GM18873 (cell line): ENCODE data around the gene ZBTB21.

Experiments
- ATAC-seq: cut with Tn5 transposase; IDR thresholded peaks from one replicate; pipeline ENCODE4 v1.9.1; 2021; ENCODE audit warnings: mild to moderate bottlenecking, moderate library complexity, moderate number of reproducible peaks; ENCODE audit not compliant: unreplicated experiment, low FRiP score

The ZBTB21 gene

GRCh38 chr21:42040411-42041180 is 30.4 kb upstream of the ZBTB21 start:
- ATAC-seq = no peak

DNA sequence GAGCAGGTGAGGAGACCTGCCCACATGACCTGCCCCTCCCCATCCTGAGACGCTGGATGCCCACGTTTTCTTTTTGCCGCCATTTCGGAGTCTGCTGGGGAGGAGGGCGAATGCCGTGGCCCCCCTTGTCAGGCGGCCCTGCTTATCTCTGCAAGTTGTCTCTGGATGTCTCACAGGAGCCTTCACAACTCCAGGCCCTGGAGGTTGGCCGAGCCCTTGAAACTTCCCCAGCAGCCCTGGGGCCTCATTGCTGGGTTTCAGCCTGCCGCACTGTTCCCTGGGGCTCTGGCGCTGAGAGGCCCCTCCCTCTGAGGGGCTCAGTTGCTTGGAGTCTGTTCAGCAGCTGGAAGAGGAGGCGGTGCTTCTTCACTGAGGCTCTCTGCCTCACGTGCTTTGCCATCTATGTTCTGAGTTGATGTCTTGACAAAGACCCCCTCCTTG is 29.8 kb upstream of the ZBTB21 start:
- ATAC-seq = no peak

- no peak for ATAC-seq
Observed at GRCh38 chr21:42039470-42039901, 29.3 kb upstream of the ZBTB21 start.

DNA sequence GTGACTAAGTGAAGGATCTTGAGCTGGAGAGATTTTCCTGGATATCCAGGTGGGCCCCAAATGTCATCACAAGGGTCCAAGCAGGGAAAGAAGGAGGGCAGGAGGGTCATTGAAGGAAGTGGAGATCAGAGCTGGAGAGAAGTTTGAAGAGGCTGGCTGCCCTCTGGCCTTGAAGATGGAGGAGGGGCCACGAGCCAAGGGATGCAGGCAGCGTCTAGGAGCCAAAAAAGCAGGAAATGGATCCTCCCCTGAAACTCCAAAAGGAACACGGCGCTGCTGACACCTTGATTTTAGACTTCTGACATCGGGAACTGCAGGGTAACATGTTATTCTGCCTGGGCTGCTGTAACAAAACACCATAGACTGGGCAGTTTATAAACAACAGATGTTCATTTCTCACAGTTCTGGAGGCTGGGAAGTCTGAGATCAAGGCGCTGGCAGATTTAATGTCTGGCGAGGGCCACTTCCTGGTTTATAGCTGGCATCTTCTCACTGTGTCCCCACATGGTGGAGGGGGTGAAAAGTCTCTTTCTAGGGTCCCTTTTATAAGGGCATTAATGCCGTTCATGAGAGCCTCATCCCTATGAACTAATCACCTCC is 28.8 kb upstream of the ZBTB21 start:
- ATAC-seq = no peak

DNA sequence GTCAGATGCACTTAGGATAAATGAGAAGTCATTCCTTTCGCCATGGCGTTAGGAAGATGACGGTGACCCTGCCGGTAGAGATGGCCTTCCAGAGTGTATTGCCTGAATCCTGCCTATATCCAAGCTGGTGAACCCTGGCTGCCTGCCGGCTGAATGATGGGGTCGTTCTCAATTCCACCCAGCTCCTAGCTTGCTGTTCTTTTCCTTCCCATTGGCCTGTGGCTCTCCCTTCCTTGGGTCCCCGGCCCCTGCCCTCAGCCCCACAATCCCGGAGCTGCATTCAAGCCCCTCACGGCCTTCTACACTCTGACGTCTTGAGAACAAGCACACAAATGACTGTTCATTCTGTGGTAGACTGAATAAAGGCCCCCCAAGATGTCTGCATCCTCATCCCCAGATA is 28.2 kb upstream of the ZBTB21 start:
- ATAC-seq = no peak

DNA sequence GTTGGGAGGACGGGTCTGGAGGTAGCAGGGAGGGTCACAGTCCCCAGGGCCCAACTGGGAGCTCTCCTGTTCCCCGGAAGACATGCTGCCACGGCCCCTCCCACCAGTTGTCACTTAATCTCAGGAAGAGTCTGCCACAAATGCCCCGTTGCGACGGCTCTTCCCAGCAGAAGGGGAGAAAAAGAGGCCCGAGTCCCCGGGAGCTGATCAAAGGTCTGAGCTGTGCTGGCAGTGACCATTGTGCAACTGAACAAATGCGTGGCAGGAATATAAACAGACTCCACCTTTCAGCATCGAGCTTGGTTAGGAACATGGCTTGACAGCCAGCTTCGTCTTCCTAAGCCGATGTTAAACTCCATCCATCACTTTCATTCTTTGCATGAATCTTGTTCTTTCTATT is 27.8 kb upstream of the ZBTB21 start:
- no peak for ATAC-seq

DNA sequence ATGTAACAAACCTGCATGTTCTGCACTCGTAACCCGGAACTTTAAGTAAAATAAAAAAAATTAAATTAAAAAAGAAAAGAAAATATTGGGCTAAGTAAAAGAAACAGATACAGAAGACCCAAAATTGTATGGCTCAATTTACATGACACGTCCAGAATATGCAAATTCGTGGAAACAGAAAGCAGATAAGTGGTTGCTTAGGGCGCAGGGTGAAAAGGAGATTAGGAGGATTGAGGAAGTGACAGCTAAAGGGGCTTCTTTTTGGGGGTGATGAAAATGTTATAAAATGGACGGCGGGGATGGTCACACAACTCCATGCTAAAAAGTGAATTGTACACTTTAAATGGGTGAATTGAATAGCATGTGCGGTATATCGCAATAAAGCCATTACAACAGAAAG is 27.4 kb upstream of the ZBTB21 start:
- ATAC-seq = no peak

GRCh38 chr21:42036313-42036712 is 26.2 kb upstream of the ZBTB21 start:
- no peak for ATAC-seq

DNA sequence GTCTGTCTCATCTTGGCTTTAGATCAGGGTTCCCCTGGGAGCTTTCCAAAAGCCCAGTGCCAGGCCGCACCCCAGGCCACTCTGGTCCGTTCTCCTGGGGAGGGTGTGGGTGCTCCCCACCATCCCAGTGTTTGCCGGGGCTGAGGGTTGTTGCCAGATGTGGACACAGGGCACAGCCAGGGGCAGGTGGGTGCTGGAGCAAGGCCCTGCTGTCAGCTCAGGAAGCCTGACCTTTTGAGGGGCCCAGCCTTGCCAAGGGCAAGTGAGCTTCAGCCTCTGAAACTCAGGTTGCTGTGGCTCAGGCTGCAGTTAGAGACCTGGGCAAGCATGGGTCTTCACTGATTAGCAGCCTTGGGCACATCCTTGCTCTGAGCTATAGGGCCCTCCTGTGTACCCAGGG is 22.8 kb upstream of the ZBTB21 start:
- no peak for ATAC-seq

DNA sequence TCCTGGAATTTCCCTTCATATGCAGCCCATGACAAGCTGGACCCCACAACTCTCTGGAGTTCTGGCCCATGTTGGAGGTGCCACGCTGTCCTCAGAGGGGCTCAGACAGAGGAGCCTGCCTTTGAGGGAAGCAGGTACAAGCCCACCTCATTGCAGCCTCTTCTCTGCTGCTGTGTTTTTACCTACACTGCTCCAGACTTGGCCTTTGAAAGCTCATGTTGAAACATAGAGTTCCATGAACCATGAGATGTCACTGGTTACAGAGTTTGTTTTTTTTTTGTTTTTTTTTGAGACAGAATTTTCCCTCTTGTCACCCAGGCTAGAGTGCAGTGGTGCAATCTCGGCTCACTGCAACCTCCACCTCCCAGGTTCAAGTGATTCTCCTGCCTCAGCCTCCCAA is 22.1 kb upstream of the ZBTB21 start:
- no peak for ATAC-seq

GRCh38 chr21:42031816-42032215 is 21.7 kb upstream of the ZBTB21 start:
- no peak for ATAC-seq

DNA sequence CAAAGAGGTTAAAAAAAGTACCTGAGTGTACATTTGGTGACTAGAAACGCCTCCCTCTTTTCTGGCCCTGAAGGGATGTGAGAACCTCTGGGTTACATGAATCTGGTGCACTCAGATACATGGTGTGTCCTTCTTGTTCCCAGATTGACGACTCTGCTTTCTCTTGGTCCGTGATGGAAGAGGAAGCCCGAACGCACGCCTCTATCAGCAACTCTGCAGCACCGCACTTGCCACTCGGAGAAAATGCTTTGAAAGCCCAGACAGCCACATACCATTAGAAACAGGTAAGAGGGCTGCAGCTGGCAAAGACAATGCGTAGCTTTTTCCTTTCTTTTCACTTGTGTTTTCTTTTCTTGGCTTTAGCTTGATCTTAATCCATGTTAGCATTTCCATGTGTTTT is 21.1 kb upstream of the ZBTB21 start:
- ATAC-seq = no peak

DNA sequence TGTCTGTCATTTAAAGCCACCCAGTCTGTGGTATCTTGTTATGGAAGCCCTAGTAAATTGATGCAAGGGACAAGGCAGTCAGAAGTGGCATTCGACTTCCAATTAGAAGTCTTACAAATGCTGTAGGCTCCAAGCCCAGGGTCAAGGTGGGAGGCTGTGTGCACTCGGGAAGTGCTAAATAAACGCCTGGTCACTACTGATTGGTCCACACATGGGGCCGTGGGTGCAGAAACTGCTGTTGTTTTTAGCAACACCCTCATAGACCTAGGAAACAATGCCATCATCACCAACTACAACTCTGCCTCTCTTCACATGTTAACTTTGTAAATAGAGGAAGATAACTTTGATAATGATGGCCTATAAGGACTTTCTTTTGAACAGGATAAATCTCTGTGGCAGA is 20.2 kb upstream of the ZBTB21 start:
- ATAC-seq = no peak

DNA sequence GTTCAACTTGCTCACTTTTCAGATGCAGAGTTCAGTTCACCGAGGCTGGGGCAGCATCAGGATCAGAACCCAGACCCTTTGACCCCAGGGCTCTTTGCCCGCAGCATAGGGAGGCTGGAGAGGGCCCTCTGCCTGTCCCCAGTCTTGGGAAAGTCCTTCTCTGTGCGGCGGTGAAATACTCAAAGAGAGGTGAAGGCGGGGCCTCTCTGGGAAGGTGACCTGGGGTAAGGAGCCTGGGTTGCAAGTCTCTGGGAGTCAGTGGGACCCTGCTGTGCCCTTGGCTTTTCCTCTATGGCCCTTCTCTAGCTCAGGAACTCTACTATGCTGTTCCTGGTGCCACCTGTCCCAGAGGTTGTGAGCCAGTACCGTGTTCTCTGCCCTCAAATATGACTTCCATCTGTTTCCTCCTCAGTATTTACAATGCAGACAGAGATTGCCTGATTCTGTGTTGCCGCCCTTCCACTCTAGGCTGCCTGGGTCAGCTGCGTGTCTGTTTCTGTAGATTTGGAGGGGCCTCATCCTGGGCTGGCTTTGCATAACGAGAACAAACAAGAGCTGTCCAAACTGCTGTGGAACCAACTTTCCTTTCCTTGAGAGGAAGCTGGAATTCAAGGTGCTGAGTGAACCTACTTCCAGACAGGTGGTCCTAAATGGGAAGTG is 18.7 kb upstream of the ZBTB21 start:
- no peak for ATAC-seq

DNA sequence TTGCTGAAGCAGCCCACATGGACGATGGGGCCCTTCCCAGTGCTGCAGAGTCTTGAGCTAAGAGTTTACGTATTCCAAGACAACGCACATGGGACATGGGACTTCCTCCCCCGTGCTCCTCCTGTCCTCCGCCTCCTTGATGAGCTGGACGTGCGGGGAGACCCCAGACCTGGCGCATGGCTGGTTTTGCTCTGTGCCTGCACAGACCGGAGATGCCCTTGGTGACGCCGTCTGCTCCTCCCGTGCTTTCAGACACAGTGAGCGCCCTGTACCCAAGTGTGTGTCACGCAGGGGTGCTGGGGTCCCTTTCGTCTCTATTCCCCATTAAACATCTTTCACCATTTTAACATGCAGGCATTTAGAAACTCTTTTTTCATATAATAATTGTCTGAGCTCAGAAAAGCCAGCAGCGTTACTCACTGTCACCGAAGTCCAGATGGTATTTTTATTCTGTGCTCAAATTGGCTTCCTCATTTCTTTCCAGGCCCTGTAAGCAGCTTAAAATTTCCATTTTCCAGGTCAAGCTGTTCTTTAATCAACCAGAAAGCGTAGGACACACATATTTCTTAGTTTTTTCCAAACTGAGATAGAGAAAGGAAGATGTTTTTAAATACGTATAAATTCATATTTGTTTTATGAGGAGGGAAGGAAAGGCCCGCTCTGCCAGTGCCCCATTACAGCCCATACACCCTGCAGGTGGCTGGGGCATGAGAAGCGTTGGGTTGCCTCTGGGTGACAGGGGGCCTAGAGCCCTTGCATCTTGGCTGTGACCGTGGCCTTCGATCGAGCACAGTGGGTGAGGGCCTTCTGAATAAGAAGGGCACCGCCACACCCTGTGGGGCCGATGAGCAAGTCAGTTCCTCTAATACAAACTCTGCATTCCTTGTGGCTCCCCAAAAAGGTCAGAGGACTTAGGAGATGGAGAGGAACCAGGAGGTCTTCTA is 17.9 kb upstream of the ZBTB21 start:
- ATAC-seq = no peak

- no peak for ATAC-seq
Observed at GRCh38 chr21:42027085-42027821, 17.1 kb upstream of the ZBTB21 start.

GRCh38 chr21:42026082-42026435 is 15.9 kb upstream of the ZBTB21 start:
- ATAC-seq = no peak

DNA sequence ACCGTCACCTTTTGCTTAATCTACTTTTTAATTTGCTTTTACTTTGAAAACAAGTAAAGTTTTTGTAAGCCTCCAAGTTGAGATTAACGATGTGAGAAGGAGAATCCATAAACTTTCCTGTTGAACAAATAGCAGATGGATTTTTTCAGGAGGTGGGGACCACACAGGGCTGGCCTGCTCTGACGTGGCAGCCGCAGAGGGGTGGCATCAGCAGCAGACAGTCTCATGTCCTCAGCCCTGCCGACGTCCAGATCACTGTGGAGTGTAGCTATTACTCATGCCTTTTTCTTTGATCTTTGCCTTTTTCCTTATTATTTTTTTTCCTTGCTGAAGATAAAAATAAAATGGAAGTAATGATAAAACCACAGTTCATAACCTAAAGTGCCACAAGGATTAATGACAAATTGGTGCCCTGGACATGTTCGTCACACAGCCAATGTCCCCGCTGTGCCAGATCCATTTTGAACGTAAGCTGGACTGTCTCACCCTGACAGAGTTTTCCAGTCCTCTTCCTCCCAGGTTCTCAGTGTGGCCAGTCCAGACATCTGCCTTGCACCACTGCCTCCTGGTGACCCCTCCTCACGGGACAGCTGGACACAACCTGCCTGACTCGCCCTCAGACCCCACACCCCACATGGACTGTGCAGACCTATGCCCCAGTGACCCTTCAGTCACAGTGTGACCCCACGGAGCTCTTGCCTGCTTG is 15.4 kb upstream of the ZBTB21 start:
- no peak for ATAC-seq

GRCh38 chr21:42022906-42023305 is 12.7 kb upstream of the ZBTB21 start:
- ATAC-seq = no peak

DNA sequence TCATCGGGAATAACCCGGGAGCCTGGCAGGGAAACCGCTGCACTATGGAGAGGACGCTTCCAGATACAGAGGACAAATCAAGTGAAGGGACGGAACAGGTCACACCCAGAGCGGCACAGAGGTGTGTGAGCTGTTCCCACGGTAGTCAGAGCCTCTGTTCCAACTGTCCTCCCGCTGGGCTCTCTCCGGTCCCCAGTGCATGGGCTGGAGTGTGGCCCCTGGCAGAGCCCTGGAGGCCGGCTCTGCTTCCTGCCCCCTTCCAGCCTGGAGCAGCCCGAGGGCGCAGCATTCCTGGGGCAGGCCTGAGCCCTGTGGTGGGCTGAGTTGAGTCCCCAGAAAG is 11.9 kb upstream of the ZBTB21 start:
- ATAC-seq = no peak
